OCI-LY7 (cell line): ENCODE data around the gene CDK15. TPM values are rescaled to one million over a fixed set of nuclear protein-coding genes. Genes with fewer than 3 reads are reported as not detected.

Experiments used
- BruUV-seq: library from RNA; stranded (reverse); fragments of 400-500 nt; replicated peaks from 2 replicates; lab custom pipeline; 2021; lab: Mats Ljungman, UMichigan
- CTCF ChIA-PET: fragments of 300-600 bp; sonication (Branson Sonifier 250); formaldehyde crosslinking; loops from one replicate; lab custom pipeline; 2022; ENCODE audit warnings: antibody characterized with exemption; ENCODE audit not compliant: unreplicated experiment; lab: Charles Lee
- POLR2A ChIA-PET: fragments of 300-600 bp; sonication (Branson Sonifier 250); formaldehyde crosslinking; loops from one replicate; lab custom pipeline; 2022; ENCODE audit warnings: antibody characterized with exemption; lab: Charles Lee
- DNase-seq: peaks from one replicate; pipeline ENCODE4 v3.0.0-alpha.2; 2015; ENCODE audit warnings: low spot score
- H2AFZ ChIP-seq: fragments of 200-600 bp; sonication (generic), shearing (Covaris generic); 2 replicates; pipeline ENCODE4 v1.6.1; 2014; ENCODE audit warnings: mild to moderate bottlenecking, antibody characterized with exemption, low read length, moderate library complexity
- H3K27ac ChIP-seq: fragments of 200-600 bp; sonication (generic); 2 replicates; pipeline ENCODE4 v1.5.1; 2014; ENCODE audit warnings: mixed run types, low read depth, mild to moderate bottlenecking, moderate library complexity, low read length, inconsistent platforms; ENCODE audit not compliant: poor library complexity, severe bottlenecking
- H3K36me3 ChIP-seq: fragments of 200-600 bp; sonication (generic); 2 replicates; pipeline ENCODE4 v1.6.1; 2014; ENCODE audit warnings: mild to moderate bottlenecking, antibody characterized with exemption, low read length, moderate library complexity, mixed read lengths; ENCODE audit not compliant: insufficient read depth
- H3K4me1 ChIP-seq: fragments of 200-600 bp; sonication (generic); 2 replicates; pipeline ENCODE4 v1.5.1; 2014; ENCODE audit warnings: mild to moderate bottlenecking, low read length; ENCODE audit not compliant: insufficient read depth, poor library complexity, severe bottlenecking
- H3K4me2 ChIP-seq: fragments of 200-600 bp; sonication (generic); 2 replicates; pipeline ENCODE4 v1.6.1; 2014; ENCODE audit warnings: mild to moderate bottlenecking, low read length
- H3K4me3 ChIP-seq: fragments of 200-600 bp; sonication (generic); 2 replicates; pipeline ENCODE4 v1.5.1; 2014; ENCODE audit warnings: mild to moderate bottlenecking, low read depth, low read length; ENCODE audit not compliant: poor library complexity, severe bottlenecking
- H3K79me2 ChIP-seq: fragments of 200-600 bp; sonication (generic); 2 replicates; pipeline ENCODE4 v1.6.1; 2016; ENCODE audit warnings: low read depth, mild to moderate bottlenecking, low read length, moderate library complexity, mixed read lengths; ENCODE audit not compliant: insufficient read depth
- H3K9me2 ChIP-seq: fragments of 200-600 bp; sonication (generic); 2 replicates; pipeline ENCODE4 v1.6.1; 2016; ENCODE audit warnings: mild to moderate bottlenecking, low read length, mixed read lengths; ENCODE audit not compliant: insufficient read depth
- H3K9me3 ChIP-seq: fragments of 200-600 bp; sonication (generic); 2 replicates; pipeline ENCODE4 v1.6.1; 2014; ENCODE audit warnings: mild to moderate bottlenecking, mixed run types, low read length, mixed read lengths
- H4K20me1 ChIP-seq: fragments of 200-600 bp; sonication (generic); 2 replicates; pipeline ENCODE4 v1.6.1; 2014; ENCODE audit warnings: mild to moderate bottlenecking, antibody characterized with exemption, low read length, moderate library complexity, mixed read lengths; ENCODE audit not compliant: insufficient read depth
- CTCF ChIP-seq: fragments of 200-600 bp; sonication (generic); conservative IDR thresholded peaks from 2 replicates; pipeline ENCODE4 v1.5.1; 2014; ENCODE audit warnings: mild to moderate bottlenecking, antibody characterized with exemption, low read length, moderate library complexity, mixed read lengths
- EZH2phosphoT487 ChIP-seq: fragments of 200-600 bp; sonication (generic); IDR thresholded peaks from 2 replicates; pipeline ENCODE4 v1.6.1; 2018; ENCODE audit warnings: low read depth, borderline replicate concordance, mild to moderate bottlenecking, mixed run types, antibody characterized with exemption, low read length, moderate library complexity, mixed read lengths
- intact Hi-C: fragments of 100-400 bp; cut with micrococcal nuclease; formaldehyde crosslinking; loops from one replicate; pipeline ENCODE4 v1.10.0; 2022; ENCODE audit not compliant: unreplicated experiment
- total RNA-seq, 2 experiments: library from RNA; depleted of rRNA in 1 of 2; stranded (reverse); fragments of >200 nt in 1 of 2; shearing (Covaris generic) in 1 of 2; gene quantifications; 2 replicates each; pipeline ENCODE4 v1.2.3, GENCODE V29; 2014 to 2022

Gene CDK15
- total RNA-seq, 2 experiments from 2014 or later, result not detected

- Histone ChIP-seq H3K9me3 (no peaks in the 10 kb centered on the region; the same call in 1 of the 2 replicates), H3K4me2 (peak overlapping the region; percentile 50), H3K36me3 (no peaks in the 10 kb centered on the region), H3K4me1 (peaks cover 27% of the 10 kb centered on the region), H3K79me2 (no peaks in the 10 kb centered on the region), H3K27ac (peak overlapping the region; percentile 42), H4K20me1 (no peaks in the 10 kb centered on the region), H3K9me2 (no peaks in the 10 kb centered on the region), H3K4me3 (no peak overlapping the region), H2AFZ (no peak overlapping the region)
- no TSS peak for BruUV-seq
- peak; percentile 66 for DNase-seq
- ChIA-PET CTCF (no interaction called here), POLR2A (interaction anchor here (0.9 kb wide), 1 partner anchor 9 kb away, joined by 5 read pairs; no protein-coding TSS in a partner anchor)
- TF ChIP-seq CTCF (no peak), EZH2phosphoT487 (no peak)
- intact Hi-C loops, result no loop called here
Observed at GRCh38 chr2:201900362-201900761, 94.0 kb downstream of the CDK15 start.

GRCh38 chr2:201901786-201902185 is 95.4 kb downstream of the CDK15 start:
- Histone ChIP-seq H2AFZ (no peak overlapping the region), H3K9me2 (no peaks in the 10 kb centered on the region), H3K4me1 (peaks cover 27% of the 10 kb centered on the region), H3K79me2 (no peaks in the 10 kb centered on the region), H4K20me1 (no peaks in the 10 kb centered on the region), H3K4me3 (no peak overlapping the region), H3K9me3 (no peaks in the 10 kb centered on the region), H3K36me3 (no peaks in the 10 kb centered on the region), H3K4me2 (no peak overlapping the region), H3K27ac (no peak overlapping the region)
- no peak for TF ChIP-seq EZH2phosphoT487
- no peak for TF ChIP-seq CTCF
- intact Hi-C loops, result no loop called here
- no TSS peak for BruUV-seq
- ChIA-PET CTCF (no interaction called here), POLR2A (interaction anchor here (0.5 kb wide), 1 partner anchor 14 kb away, joined by 3 read pairs; no protein-coding TSS in a partner anchor)
- no peak for DNase-seq

- intact Hi-C loops, result no loop called here
- CTCF ChIA-PET, result no interaction called here
- Histone ChIP-seq H3K4me3 (peak overlapping the region; percentile 8), H3K36me3 (no peaks in the 10 kb centered on the region), H3K27ac (peak overlapping the region; percentile 8), H3K79me2 (no peaks in the 10 kb centered on the region), H3K4me2 (peak overlapping the region; percentile 57), H4K20me1 (no peaks in the 10 kb centered on the region), H3K9me3 (no peaks in the 10 kb centered on the region), H2AFZ (peak overlapping the region; percentile 67; the same call in 1 of the 2 replicates), H3K9me2 (no peaks in the 10 kb centered on the region), H3K4me1 (peaks cover 33% of the 10 kb centered on the region)
- no TSS peak for BruUV-seq
- POLR2A ChIA-PET, result interaction anchor here (0.6 kb wide), 1 partner anchor 24 kb away, joined by 3 read pairs; no protein-coding TSS in a partner anchor
- DNase-seq, result peak; percentile 47
- TF ChIP-seq EZH2phosphoT487 (no peak), CTCF (no peak)
Observed at GRCh38 chr2:201904538-201905420, 98.4 kb downstream of the CDK15 start.
